Posterior cingulate gyrus (tissue), 11 donors: ENCODE data around the gene TFF1.
A peak's percentile ranks its signal among the peaks of the same experiment; 100 is the strongest.

Experiments used
- DNase-seq, 10 donors: peaks; one replicate each; pipeline versions ENCODE4 v3.0.0 to v3.0.0-alpha.2; 2020 to 2021; ENCODE audit warnings: mixed read lengths in 3 of 10
- intact Hi-C: fragments of 100-400 bp; cut with DNase I; formaldehyde crosslinking; loops from one replicate; pipeline ENCODE4 v1.15.1; 2023

Gene TFF1

DNA sequence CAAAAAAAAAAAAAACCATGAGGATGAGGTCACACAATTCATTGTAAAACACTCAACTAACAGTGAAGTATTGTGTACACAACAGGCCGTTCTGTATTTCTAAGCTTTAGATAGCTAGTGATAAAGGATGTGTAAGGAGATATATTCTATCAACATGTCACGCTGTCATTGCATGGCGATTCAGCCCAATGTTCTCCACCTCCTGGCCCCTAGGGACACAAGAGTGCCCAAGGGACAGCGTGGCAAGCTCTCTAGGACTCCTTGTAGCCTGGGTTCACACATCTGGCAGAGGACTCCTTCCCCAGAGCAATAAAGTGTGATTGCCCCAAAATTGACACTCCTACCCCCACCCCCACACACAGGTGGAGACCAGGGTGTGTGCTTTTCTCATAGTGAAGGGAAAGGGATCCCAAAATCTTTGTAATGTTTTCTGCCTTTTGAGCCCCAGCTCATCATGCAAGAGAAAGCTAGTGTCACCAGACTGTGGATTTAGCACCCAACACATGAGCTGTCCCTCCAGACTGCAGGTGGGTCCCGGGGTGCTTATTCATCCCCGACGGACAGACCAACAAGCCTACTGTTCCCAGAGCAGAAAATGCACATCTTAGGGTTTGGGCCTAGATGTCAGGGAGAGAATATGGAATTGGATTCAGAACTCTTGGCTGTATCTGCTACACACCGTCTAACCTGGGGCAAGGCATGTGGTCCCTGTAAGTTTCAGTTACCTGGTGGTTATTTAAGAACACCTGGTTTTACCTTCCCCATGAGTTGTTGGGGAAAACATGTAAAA lies 18.0 kb upstream of the TFF1 start:
- intact Hi-C loops = no loop called here
- peak in 2 of 10 donors; percentile 8 to 22 for DNase-seq

DNA sequence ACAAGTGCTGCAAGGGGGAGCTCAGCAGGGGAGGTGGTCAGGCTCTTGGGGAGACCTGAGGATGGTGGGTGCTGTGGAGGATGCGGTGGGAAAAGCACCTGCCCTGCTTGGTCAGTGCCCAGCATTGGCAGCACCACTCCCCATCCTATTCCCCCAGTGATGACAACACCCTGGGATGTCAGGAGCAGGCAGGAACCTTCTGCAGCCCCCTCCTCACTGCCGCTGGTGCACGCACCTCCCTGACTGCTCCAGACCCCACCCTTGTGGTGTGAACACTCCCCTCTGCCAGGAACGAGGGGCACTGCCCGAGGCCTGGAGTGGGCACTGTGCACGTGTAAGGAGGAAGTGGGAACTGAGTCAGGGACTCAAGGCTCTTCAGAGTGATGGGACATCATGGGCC lies 17.0 kb upstream of the TFF1 start:
- peak in 3 of 10 donors; percentile 39 to 74 (median 53) for DNase-seq
- intact Hi-C loops = no loop called here

DNA sequence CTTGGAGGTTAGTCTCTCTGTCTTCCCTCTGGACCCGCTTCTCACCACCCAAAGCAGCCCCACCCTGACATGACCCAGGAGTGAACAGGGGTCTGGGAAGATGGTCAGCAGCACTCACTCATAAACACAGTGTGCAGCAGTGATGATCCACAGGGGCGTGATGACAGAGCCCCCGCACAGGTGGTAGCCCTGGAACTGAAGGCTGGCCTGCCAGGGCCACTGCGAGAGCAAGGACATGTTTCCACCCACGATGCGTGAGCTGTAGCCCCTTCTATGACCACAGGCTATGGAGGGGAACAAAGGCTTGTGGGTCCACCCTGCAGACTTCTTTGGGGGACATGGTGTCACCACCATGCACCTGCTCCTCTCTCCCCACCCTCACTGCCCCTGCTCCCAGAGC lies 16.6 kb upstream of the TFF1 start:
- intact Hi-C loops = no loop called here
- peak in 3 of 10 donors; percentile 9 to 69 (median 44) for DNase-seq

DNA sequence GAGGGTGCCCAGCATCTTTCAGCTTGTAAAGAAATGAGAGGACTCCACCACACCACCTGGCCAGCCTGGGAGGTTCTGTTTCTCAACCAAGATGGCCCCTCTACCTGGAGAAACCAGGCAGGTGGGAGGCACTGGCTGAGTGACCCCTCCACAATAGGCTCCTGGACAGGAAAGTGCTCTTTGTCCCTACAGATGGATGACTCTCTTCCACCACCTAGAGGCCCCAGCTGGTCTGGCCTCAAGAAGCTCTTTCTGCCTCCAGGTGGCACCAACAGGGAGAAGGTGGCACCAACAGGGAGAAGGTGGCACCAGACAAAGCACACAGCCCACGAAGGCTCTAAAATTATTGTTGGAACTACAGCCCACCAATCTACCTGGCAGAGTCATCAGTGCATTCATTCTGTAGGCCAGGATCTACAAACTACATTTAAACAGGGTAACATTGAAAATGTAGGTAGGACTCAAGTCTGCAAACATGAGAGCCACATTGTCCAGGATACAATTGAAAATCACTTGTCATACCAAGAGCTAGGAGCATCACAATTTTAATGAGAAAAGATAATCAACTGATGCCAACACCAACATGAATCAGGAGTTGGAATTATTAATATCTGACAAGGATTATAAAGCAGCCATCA lies 15.1 kb upstream of the TFF1 start:
- intact Hi-C loops = no loop called here

DNA sequence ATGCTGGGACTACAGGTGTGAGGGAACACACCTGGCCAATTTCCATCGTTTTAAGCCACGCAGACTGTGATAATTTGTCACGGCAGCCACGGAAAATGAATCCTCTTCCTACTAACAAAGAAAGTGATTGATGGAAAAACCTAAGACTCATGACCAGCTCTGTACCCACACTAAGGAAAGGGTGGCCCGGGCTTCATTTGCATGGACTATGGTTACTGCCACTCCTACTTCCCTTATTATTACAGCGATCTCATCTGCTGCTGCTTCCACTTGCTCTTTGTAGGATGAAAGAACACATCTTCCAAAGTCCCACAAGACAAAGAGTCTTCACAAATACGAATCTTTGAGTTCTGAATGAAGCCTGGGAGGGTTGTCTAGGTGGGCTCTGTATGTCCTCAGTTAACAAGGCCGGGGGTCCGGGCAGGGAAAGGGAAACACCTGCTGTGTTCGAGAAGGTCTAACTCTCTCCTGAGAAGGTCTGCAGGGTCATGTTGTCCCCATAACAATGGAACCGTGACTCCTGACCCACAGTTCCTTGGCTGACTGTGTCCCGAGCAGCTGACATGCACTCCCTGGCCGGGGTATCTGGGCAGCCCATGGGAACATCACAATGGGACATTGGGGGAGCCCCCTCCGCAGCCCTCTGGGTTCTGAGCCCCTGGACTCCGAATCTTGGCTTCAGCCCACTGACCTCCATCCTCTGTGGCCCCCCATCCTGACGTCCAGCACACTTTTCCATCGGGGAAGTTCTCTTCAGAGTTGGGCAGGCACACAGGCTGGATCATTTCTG lies 13.3 kb upstream of the TFF1 start:
- peak in 2 of 10 donors; percentile 25 to 41 for DNase-seq
- intact Hi-C loops = no loop called here

More for the DNA sequence above, 15.1 kb upstream of the TFF1 start:
- DNase-seq = peak in 3 of 10 donors; percentile 15 to 41 (median 30)

DNA sequence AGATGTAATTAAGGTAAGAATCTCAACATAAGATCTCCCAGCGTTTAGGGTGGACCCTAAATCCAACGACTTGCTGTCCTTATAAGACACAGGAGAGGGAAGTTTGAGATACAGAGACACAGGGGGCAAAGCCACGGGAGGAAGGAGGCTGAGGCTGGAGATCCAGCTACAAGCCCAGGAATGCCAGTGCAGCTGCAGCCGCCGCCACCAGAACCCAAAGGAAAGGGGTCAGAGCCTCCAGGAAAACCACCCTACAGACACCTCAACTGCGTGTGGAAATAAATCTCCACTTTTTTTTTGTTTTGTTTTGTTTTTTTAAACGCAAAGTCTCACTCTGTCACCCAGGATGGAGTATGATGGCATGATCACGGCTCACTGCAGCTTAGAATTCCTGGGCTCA lies 12.1 kb upstream of the TFF1 start:
- DNase-seq = peak in 1 of 10 donors; percentile 9
- intact Hi-C loops = no loop called here

DNA sequence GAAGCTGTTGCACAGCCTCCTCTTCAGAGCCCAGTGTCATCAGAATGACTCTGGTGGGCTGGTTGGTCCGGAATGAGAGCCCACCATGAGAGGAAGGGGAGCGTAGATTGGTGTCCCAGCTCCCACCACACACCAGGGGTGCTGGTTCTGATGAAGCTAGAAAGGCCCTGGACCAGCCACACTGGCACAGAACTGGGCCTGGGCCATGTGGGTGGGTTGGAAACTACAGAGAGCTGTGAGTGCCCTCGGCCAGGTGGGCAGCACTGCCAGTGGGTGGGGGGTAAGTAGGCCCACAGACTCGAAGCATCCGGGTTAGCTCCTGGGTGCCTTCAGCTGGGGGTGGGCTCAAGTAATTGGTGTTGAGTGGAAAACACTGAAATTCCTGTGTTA lies 11.6 kb upstream of the TFF1 start:
- intact Hi-C loops = no loop called here
- peak in 2 of 10 donors; percentile 39 to 54 for DNase-seq

DNA sequence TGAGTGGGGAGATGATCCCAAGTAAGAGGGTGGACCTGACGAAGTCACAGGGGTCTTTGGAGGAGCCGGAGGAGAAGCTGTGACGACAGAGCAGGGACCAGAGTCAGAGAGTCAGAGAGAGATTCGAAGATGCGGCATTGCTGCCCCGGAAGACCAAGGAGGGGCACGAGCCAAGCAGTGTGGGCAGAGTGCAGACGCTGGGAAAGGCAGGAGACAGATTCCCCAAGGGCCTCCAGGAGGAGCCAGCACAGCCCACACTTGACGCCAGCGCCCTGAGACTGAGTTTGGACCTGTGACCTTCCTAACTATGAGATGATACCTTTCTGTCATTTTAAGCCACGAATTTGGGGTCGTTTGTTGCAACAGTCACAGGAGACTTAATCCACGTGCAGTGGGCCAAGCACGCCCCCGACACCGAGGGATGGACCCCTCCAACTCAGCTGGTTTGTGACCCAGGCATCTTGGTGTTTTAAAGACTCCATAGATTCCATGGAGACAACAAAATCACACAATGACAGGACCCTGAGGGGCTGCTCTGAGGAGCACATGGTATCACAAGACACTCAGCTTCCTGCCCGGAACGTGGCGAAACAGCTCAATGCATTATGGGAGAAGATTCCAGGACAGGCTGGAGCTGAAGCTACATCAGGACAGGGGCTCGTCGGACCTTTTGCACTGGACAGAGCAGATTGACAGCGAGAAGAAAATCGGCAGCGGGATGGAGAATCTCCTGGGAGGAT lies 11.0 kb upstream of the TFF1 start:
- peak in 2 of 10 donors; percentile 25 to 48 for DNase-seq
- intact Hi-C loops = no loop called here

DNA sequence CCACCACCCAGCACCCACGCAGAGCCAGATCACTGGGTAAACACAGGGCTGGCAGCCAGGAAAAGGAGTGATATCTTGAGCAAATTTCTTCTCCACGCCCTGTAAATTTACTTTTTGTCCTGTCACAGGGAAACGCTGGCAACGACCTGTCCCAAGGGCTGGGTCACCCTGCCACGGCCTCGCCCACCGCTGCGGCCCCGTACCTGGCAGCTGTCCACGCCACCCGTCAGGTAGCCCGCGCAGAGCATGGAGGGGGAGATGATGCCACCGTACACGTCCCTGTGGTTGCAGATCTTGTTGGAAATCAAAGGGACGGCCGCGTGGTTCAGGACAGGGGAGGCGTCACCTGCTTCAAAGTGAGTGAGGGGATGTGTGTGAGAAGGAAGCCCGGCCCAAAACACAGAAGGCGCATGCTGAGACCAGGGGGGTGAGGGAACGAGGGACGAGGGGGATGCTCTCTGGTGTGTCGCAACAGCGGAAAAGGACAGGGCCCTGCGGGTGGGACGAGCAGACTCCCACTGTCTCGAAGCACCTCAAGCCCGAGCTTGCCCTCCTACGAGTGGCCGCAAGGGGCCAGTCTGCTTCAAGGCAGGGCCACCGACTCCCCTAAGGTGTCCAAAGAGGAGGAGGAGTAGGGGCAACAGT lies 10.1 kb upstream of the TFF1 start:
- intact Hi-C loops = no loop called here
- DNase-seq = peak in 2 of 10 donors; percentile 39 to 70

DNA sequence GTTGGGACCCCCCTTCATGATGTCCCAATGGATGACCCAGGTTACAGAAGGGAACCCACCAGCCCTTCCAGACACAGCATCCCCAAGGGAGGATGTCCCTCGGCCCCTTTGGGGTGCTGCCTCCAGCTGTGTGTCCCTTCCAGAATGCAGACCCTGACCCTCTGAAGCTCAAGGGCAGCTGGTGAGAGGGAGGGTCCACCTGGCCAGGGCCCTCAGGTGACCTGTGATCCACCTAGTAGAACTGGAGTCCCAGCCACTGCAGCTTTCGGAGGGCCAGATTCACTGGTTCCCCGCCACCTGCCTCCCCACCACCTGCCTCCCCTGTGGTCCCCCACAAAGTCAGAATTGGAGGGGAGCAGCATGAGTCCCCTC lies 9.6 kb upstream of the TFF1 start:
- intact Hi-C loops = no loop called here
- DNase-seq = peak in 1 of 10 donors; percentile 22

DNA sequence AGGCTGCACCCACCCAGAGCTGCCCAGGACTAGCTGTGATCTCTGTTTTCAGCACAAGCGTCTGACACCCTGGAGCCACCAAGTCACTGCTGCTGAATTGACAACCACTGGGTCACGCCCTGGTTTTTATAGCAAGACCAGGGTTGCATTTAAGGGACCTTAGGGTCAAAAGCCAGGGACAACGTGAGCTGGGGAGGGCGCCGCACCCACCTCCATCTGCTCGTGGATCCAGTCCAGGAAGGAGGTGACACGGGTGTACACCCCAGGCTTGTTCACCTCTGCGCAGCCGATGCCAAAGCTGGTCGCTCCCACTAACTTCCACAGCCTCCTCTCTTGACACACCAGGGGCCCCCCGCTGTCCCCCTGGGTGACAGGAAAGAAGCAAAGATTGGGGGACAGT lies 9.2 kb upstream of the TFF1 start:
- DNase-seq = peak in 2 of 10 donors; percentile 31 to 69
- intact Hi-C loops = no loop called here

DNA sequence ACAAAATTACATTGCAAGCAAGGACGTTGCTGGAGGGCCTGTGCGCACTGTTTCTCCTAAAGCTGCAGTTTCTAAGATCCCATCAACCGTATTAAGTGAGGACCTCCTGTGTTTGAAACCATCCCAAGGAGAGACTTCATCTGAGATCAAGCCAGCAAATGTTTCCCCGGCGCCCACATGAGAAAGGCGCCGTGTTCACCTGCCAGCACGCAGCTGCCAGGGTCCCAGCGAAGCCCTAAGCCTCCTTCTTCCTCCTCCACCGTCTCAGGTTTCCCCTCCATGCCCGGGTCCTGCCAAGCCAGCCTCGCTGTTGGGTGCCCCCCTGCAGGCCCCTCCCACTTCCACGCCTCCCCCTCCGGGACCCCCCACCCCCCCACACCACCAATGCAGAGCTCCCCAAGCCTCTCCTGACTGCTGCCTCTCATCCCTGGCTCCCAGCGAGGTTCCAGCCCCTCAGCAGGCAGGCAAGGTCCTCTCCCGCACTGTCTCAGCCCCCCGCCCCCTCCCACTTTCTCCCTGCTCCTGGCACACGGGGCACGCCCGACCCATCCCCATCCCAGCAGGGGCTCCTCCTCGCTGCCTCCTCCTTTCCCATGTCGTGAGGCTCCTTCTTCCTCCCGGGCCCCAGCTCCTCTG lies 8.6 kb upstream of the TFF1 start:
- intact Hi-C loops = no loop called here
- DNase-seq = peak in 2 of 10 donors; percentile 17 to 20

DNA sequence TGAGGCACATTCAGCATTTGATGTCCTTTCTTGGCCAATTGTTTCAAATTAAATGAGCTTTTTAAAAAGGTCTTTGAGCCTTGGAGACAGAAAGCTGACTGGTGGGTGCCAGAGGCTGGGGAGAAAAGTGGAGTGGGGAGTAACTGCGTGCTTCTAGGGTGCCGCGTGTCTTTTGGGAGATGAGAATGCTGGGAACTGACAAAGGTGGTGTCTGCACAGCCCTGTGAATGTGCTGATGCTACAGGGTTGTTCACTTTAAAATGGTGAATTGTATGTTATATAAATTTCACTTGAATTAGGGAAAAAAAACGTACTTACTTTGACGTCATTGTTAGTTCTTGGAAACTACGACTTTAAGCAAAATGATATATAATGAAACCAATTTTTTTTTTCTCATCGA lies 8.1 kb upstream of the TFF1 start:
- peak in 2 of 10 donors; percentile 6 to 28 for DNase-seq
- intact Hi-C loops = no loop called here

DNA sequence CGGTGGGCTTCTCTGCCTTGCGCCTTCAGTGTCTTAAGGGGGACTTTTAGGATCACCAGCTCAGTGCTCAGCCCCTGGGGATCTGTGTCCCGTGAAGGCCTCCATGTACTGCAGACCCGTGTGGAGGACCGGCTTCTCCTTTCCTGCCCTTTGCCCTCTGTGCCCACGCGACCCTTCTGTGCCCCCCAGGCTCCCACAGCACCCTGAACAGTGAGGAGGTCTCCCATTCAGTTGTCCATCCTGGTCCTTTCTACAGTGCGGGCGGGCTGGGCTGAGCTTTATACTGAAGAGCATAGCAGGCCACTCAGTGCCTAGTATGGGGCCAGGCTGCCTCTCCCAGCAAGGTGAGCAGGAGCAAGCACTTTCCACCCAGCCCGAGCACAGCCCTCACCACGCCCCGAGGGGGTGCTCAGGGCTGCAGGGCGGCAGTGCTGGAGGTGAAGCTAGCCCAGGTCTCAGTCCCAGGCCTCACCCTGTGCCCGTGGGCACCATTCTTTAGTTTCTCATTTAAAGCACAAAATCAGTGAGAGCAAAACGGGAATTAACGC lies 7.6 kb upstream of the TFF1 start:
- DNase-seq = peak in 3 of 10 donors; percentile 33 to 78 (median 45)
- intact Hi-C loops = no loop called here

DNA sequence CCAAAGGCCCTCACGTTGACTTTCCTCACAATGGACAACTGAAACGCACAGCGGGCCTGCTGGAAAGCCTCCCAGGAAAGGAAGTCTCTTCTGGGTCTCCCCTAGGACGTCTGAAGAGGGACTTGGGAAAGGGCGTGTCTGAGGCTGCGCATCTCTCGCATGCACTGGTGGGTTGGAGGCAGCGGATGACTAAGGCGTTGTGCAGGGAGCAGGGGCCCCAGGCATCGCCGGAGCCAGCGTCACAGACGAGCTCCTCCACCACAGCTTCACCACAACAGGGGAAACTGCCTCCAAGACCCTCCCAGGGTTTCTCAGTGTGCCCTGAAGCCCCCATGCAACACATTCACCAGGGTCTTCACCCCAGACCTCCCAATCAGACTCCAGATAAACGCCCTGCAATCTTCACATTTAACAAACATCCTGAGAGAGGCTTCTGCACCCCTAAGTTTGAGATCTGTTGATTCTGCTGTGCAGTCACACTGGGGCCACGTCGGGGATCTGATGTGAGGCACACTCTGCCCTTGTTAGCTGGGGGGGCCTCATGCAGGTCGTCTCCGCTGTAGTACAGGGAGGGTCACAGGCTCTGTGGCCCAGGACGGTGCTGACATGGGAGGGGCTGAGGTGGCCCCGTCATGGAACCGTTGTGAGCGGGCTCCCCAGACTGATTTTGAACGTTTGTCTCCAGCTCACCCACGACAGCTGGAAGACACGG lies 7.0 kb upstream of the TFF1 start:
- peak in 2 of 10 donors; percentile 32 to 46 for DNase-seq
- intact Hi-C loops = no loop called here

DNA sequence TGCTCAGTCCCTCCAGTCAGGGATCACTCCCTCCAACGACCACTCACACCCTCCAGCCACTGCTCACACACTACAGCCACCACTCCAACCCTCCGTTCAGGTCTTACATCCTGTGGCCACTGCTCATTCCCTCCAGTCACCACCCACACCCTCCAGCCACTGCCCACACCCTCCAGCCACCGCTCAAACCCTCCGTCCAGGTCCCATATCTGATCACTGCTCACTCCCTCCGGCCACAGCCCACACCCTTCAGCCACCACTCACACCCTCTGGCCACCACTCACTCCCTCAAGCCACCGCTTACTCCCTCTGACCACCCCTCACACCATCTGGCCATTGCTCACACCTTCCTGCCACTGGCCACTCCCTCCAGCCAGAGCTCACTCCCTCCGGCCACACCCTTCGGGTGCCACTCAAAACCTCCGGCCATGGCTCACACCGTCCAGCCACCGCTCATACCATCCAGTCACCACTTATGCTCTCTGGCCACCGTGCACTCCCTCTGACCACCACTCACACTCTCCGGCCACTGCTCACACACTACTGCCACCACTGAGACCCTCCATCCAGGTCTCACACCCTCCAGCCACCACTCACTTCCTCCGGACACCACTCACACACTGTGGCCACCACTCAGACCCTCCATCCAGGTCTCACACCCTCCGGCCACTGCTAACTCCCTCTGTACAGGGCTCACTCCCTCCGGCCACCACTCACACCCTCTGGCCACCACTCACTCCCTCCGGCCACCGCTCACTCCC lies 4.7 kb upstream of the TFF1 start:
- intact Hi-C loops = no loop called here
- peak in 3 of 10 donors; percentile 45 to 60 (median 58) for DNase-seq

DNA sequence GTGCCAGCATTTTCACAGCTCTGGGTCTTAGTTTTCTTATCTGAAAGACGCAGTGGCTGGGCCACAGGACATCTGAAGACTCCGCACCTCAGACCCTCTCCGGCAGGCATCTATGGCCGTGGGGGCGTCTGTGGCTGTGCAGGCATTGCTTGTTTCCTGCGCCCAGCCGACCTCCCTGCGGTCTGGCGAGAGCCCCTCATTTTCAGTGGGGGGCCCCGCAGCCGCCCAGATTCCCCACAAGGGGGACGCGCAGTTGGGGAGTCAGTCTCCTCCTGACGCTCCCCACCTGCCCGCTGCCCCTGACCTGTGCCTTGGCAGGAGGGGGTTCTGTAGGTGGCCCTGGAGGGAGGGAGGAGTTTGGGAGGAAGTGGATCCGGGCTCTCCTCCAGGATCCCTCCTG lies 3.5 kb upstream of the TFF1 start:
- intact Hi-C loops = no loop called here
- DNase-seq = peak in 1 of 10 donors; percentile 75
